CD8-positive, alpha-beta memory T cell (primary cell): ENCODE data around the gene TBC1D17. TPM values are rescaled to one million over a fixed set of nuclear protein-coding genes. Genes with fewer than 3 reads are reported as not detected.

ENCODE experiments used
- polyA plus RNA-seq: library from polyadenylated mRNA; unstranded; fragments of 300-500 nt; fragmentation: Illumina TruSeq; gene quantifications from one replicate; pipeline ENCODE4 v1.2.3, GENCODE V29; 2021
- total RNA-seq, 2 experiments: library from RNA; stranded (reverse); gene quantifications; one replicate each; pipeline ENCODE4 v1.2.3, GENCODE V29; 2021

Gene TBC1D17
- total and polyA plus RNA-seq, 3 experiments from 2014 or later: 16.8 to 33.5 (median 31.7) TPM

Other genes starting within 250 kb of the TBC1D17 start
- gene RRAS, start 237.6 kb upstream of the TBC1D17 start, total RNA-seq: 1 to 10 TPM; 5.3 to 5.8 TPM
- gene RRAS, start 237.6 kb upstream of the TBC1D17 start, polyA plus RNA-seq: 16.0 TPM
- 10 to 100 TPM; 79.2 to 79.7 TPM for gene SCAF1, start 235.5 kb upstream of the TBC1D17 start, total RNA-seq
- gene SCAF1, start 235.5 kb upstream of the TBC1D17 start, polyA plus RNA-seq: 3.2 TPM
- 100 to 1,000 TPM; 118 to 127 TPM for gene IRF3, start 211.8 kb upstream of the TBC1D17 start, total RNA-seq
- 81.7 TPM for gene IRF3, start 211.8 kb upstream of the TBC1D17 start, polyA plus RNA-seq
- 10 to 100 TPM; 68.2 to 70.9 TPM for gene BCL2L12, start 211.8 kb upstream of the TBC1D17 start, total RNA-seq
- gene BCL2L12, start 211.8 kb upstream of the TBC1D17 start, polyA plus RNA-seq: 18.9 TPM
- 100 to 1,000 TPM; 529 to 537 TPM for gene PRMT1, start 200.4 kb upstream of the TBC1D17 start, total RNA-seq
- 135 TPM for gene PRMT1, start 200.4 kb upstream of the TBC1D17 start, polyA plus RNA-seq
- gene ADM5, start 188.1 kb upstream of the TBC1D17 start, total RNA-seq: 1 to 10 TPM; 6.9 to 7.2 TPM
- 0.91 TPM for gene ADM5, start 188.1 kb upstream of the TBC1D17 start, polyA plus RNA-seq
- under 1 TPM; 0.66 to 0.84 TPM for gene CPT1C, start 186.6 kb upstream of the TBC1D17 start, total RNA-seq
- gene CPT1C, start 186.6 kb upstream of the TBC1D17 start, polyA plus RNA-seq: not detected
- gene TSKS, start 114.4 kb upstream of the TBC1D17 start, total RNA-seq: under 1 TPM; 0.42 to 0.79 TPM
- gene TSKS, start 114.4 kb upstream of the TBC1D17 start, polyA plus RNA-seq: not detected
- gene AP2A1, start 110.7 kb upstream of the TBC1D17 start, total RNA-seq: 10 to 100 TPM; 82.5 to 87.7 TPM
- 10.1 TPM for gene AP2A1, start 110.7 kb upstream of the TBC1D17 start, polyA plus RNA-seq
- 10 to 100 TPM; 26.1 to 30.1 TPM for gene FUZ, start 64.4 kb upstream of the TBC1D17 start, total RNA-seq
- gene FUZ, start 64.4 kb upstream of the TBC1D17 start, polyA plus RNA-seq: 4.5 TPM
- gene MED25, start 59.4 kb upstream of the TBC1D17 start, total RNA-seq: 10 to 100 TPM; 42.3 to 47.2 TPM
- 23.7 TPM for gene MED25, start 59.4 kb upstream of the TBC1D17 start, polyA plus RNA-seq
- 10 to 100 TPM; 91.9 to 93.7 TPM for gene PTOV1, start 26.5 kb upstream of the TBC1D17 start, total RNA-seq
- gene PTOV1, start 26.5 kb upstream of the TBC1D17 start, polyA plus RNA-seq: 47.7 TPM
- gene PNKP, start 10.1 kb upstream of the TBC1D17 start, total RNA-seq: 10 to 100 TPM; 91.6 to 98.7 TPM
- 28.4 TPM for gene PNKP, start 10.1 kb upstream of the TBC1D17 start, polyA plus RNA-seq
- gene AKT1S1, start 347 bp upstream of the TBC1D17 start, total RNA-seq: 10 to 100 TPM; 32.8 to 33.6 TPM
- 4.7 TPM for gene AKT1S1, start 347 bp upstream of the TBC1D17 start, polyA plus RNA-seq
- gene IL4I1, start 19.2 kb downstream of the TBC1D17 start, total RNA-seq: 10 to 100 TPM; 35.6 to 39.1 TPM
- gene IL4I1, start 19.2 kb downstream of the TBC1D17 start, polyA plus RNA-seq: 13.1 TPM
- gene ATF5, start 51.5 kb downstream of the TBC1D17 start, total RNA-seq: 10 to 100 TPM; 57.7 to 59.9 TPM
- 1.7 TPM for gene ATF5, start 51.5 kb downstream of the TBC1D17 start, polyA plus RNA-seq
- gene NUP62, start 51.8 kb downstream of the TBC1D17 start, total RNA-seq: 100 to 1,000 TPM; 223 to 231 TPM
- gene NUP62, start 51.8 kb downstream of the TBC1D17 start, polyA plus RNA-seq: 73.7 TPM
- gene SIGLEC11, start 83.5 kb downstream of the TBC1D17 start, total RNA-seq: not detected
- not detected for gene SIGLEC11, start 83.5 kb downstream of the TBC1D17 start, polyA plus RNA-seq
- gene VRK3, start 147.7 kb downstream of the TBC1D17 start, total RNA-seq: 10 to 100 TPM; 62.4 to 66.5 TPM
- 92.7 TPM for gene VRK3, start 147.7 kb downstream of the TBC1D17 start, polyA plus RNA-seq
- gene ZNF473, start 148.3 kb downstream of the TBC1D17 start, total RNA-seq: 1 to 10 TPM; 8.5 to 9.8 TPM
- gene ZNF473, start 148.3 kb downstream of the TBC1D17 start, polyA plus RNA-seq: 4.5 TPM